H1 (cell line): ENCODE measurements around the gene MACROH2A1. TPM values are rescaled to one million over a fixed set of nuclear protein-coding genes. Genes with fewer than 3 reads are reported as not detected.

Experiments
- CTCF ChIA-PET: fragments of 300-600 bp; sonication (Branson Sonifier 250); formaldehyde crosslinking; loops from one replicate; lab custom pipeline; 2021; ENCODE audit not compliant: partially characterized antibody; lab: Charles Lee
- POLR2A ChIA-PET: fragments of 300-600 bp; sonication (Branson Sonifier 250); formaldehyde crosslinking; loops from one replicate; lab custom pipeline; 2021; ENCODE audit warnings: inconsistent platforms; ENCODE audit not compliant: partially characterized antibody; lab: Charles Lee
- DNase-seq, 2 experiments: peaks; one replicate each; pipeline versions ENCODE4 v3.0.0 to v3.0.0-alpha.2; 2010 to 2022; ENCODE audit warnings: low spot score in 2 of 2, low read depth in 1 of 2, mixed read lengths in 1 of 2
- FAIRE-seq: peaks from 2 replicates; lab custom pipeline; 2011; peaks lifted over from hg19 to GRCh38; lab: Jason Lieb, UNC
- H2AFZ ChIP-seq: 2 replicates; pipeline ENCODE4 v1.8.1; 2012; ENCODE audit warnings: low read length, inconsistent platforms
- H2AK5ac ChIP-seq: 2 replicates; pipeline ENCODE4 v1.6.1; 2013; ENCODE audit warnings: low read depth, low read length
- H2BK120ac ChIP-seq: replicated peaks from 2 replicates; pipeline ENCODE3; 2013; ENCODE audit warnings: low read depth, low read length, inconsistent platforms
- H2BK12ac ChIP-seq: 2 replicates; pipeline ENCODE4 v1.6.1; 2013; ENCODE audit warnings: low read depth, low read length
- H2BK15ac ChIP-seq: 2 replicates; pipeline ENCODE4 v1.6.1; 2013; ENCODE audit warnings: low read length
- H2BK20ac ChIP-seq: 2 replicates; pipeline ENCODE4 v1.6.1; 2013; ENCODE audit warnings: low read length
- H2BK5ac ChIP-seq: 2 replicates; pipeline ENCODE4 v1.6.1; 2013; ENCODE audit warnings: low read depth, low read length
- H3K14ac ChIP-seq: 2 replicates; pipeline ENCODE4 v1.6.1; 2013; ENCODE audit warnings: inconsistent platforms; ENCODE audit not compliant: insufficient read length
- H3K18ac ChIP-seq: 2 replicates; pipeline ENCODE4 v1.6.1; 2013; ENCODE audit warnings: low read length; ENCODE audit errors: extremely low read depth
- H3K23ac ChIP-seq: 2 replicates; pipeline ENCODE4 v1.6.1; 2013; ENCODE audit warnings: inconsistent platforms; ENCODE audit not compliant: insufficient read length
- H3K23me2 ChIP-seq: 2 replicates; pipeline ENCODE4 v1.6.1; 2013; ENCODE audit warnings: low read depth, low read length
- H3K27ac ChIP-seq: 2 replicates; pipeline ENCODE4 v1.6.1; 2011; ENCODE audit warnings: low read depth, low read length, inconsistent platforms
- H3K27me3 ChIP-seq, 4 experiments: replicated peaks in 1 of 4; 1 replicate in 1 of 4; 2 replicates in 3 of 4; pipeline versions ENCODE4 v1.6.1 to v1.8.1; 2011 to 2013; ENCODE audit warnings: low read length in 3 of 4, mild to moderate bottlenecking in 3 of 4, inconsistent platforms in 2 of 4, mixed read lengths in 2 of 4, moderate library complexity in 1 of 4; ENCODE audit not compliant: control insufficient read depth in 3 of 4, insufficient read depth in 3 of 4; ENCODE audit errors: extremely low read depth in 1 of 4
- H3K36me3 ChIP-seq, 4 experiments: 2 replicates each; pipeline versions ENCODE4 v1.6.1 to v1.8.1; 2011 to 2013; ENCODE audit warnings: mild to moderate bottlenecking in 4 of 4, low read length in 3 of 4, moderate library complexity in 2 of 4, control low read depth in 1 of 4, inconsistent platforms in 1 of 4; ENCODE audit not compliant: insufficient read depth in 4 of 4, control insufficient read depth in 2 of 4
- H3K4ac ChIP-seq: replicated peaks from 2 replicates; pipeline ENCODE3; 2013; ENCODE audit warnings: low read length, low read depth, mixed read lengths, inconsistent platforms; ENCODE audit not compliant: insufficient read length
- H3K4me1 ChIP-seq, 4 experiments: replicated peaks in 1 of 4; 1 replicate in 1 of 4; 2 replicates in 3 of 4; pipeline versions ENCODE4 v1.6.1 to v1.8.1; 2011 to 2013; ENCODE audit warnings: low read length in 3 of 4, inconsistent platforms in 2 of 4, mixed read lengths in 1 of 4; ENCODE audit not compliant: insufficient read depth in 4 of 4, control insufficient read depth in 3 of 4
- H3K4me2 ChIP-seq, 2 experiments: 2 replicates each; pipeline versions ENCODE4 v1.6.1 to v1.8.1; 2011 to 2013; ENCODE audit warnings: low read depth in 2 of 2, low read length in 2 of 2, control low read depth in 1 of 2, inconsistent platforms in 1 of 2, mild to moderate bottlenecking in 1 of 2; ENCODE audit not compliant: insufficient read depth in 1 of 2
- H3K4me3 ChIP-seq, 4 experiments: fragments of 200-600, 300-600 bp in 1 of 4; sonication (generic), shearing (Covaris generic), sonication (Bioruptor Twin) in 1 of 4; 2 replicates each; pipeline versions ENCODE4 v1.5.1 to v1.8.1; 2011 to 2016; ENCODE audit warnings: low read length in 4 of 4, low read depth in 3 of 4, control low read depth in 2 of 4, inconsistent platforms in 2 of 4, mild to moderate bottlenecking in 2 of 4, mixed read lengths in 1 of 4, moderate library complexity in 1 of 4; ENCODE audit not compliant: insufficient read depth in 2 of 4; ENCODE audit errors: extremely low read depth in 1 of 4
- H3K56ac ChIP-seq: replicated peaks from 2 replicates; pipeline ENCODE3; 2013; ENCODE audit warnings: low read depth, mild to moderate bottlenecking, mixed read lengths, low read length, inconsistent platforms; ENCODE audit not compliant: insufficient read length
- H3K79me1 ChIP-seq: 2 replicates; pipeline ENCODE4 v1.6.1; 2013; ENCODE audit warnings: low read depth, low read length, control low read depth
- H3K79me2 ChIP-seq, 2 experiments: 2 replicates each; pipeline versions ENCODE4 v1.6.1 to v1.8.1; 2012 to 2013; ENCODE audit warnings: low read length in 2 of 2, mild to moderate bottlenecking in 2 of 2, inconsistent platforms in 1 of 2; ENCODE audit not compliant: insufficient read depth in 2 of 2, control insufficient read depth in 1 of 2
- H3K9ac ChIP-seq, 4 experiments: replicated peaks in 1 of 4; 1 replicate in 1 of 4; 2 replicates in 3 of 4; pipeline versions ENCODE4 v1.6.1 to v1.8.1; 2011 to 2013; ENCODE audit warnings: low read depth in 3 of 4, low read length in 3 of 4, control low read depth in 2 of 4, mild to moderate bottlenecking in 2 of 4, moderate library complexity in 2 of 4, inconsistent platforms in 1 of 4; ENCODE audit errors: extremely low read depth in 1 of 4
- H3K9me3 ChIP-seq, 2 experiments: 2 replicates each; pipeline versions ENCODE4 v1.6.1 to v1.8.1; 2012 to 2013; ENCODE audit warnings: mild to moderate bottlenecking in 2 of 2, moderate library complexity in 2 of 2, control low read depth in 1 of 2, inconsistent platforms in 1 of 2, low read depth in 1 of 2, low read length in 1 of 2, mixed read lengths in 1 of 2; ENCODE audit not compliant: insufficient read depth in 2 of 2
- H4K20me1 ChIP-seq, 2 experiments: replicated peaks in 1 of 2; 2 replicates each; pipeline versions ENCODE3 to v1.8.1; 2011 to 2013; ENCODE audit warnings: inconsistent platforms in 2 of 2, low read length in 2 of 2, mild to moderate bottlenecking in 1 of 2; ENCODE audit not compliant: insufficient read depth in 2 of 2, control insufficient read depth in 1 of 2
- H4K5ac ChIP-seq: 2 replicates; pipeline ENCODE4 v1.6.1; 2013; ENCODE audit warnings: low read length, low read depth, mixed read lengths, inconsistent platforms; ENCODE audit not compliant: insufficient read length
- H4K8ac ChIP-seq: 2 replicates; pipeline ENCODE4 v1.8.0; 2013; ENCODE audit warnings: mild to moderate bottlenecking, moderate library complexity, low read length, inconsistent platforms; ENCODE audit not compliant: insufficient read depth; ENCODE audit errors: extremely low read depth
- H4K91ac ChIP-seq: replicated peaks from 2 replicates; pipeline ENCODE3; 2013; ENCODE audit warnings: low read length, mixed read lengths, inconsistent platforms; ENCODE audit not compliant: insufficient read length
- ASH2L ChIP-seq: fragments of 200-600, 300-600 bp; sonication (generic); IDR thresholded peaks from one replicate; pipeline ENCODE4 v1.7.1; 2017; ENCODE audit warnings: low read length
- BACH1 ChIP-seq: IDR thresholded peaks from 2 replicates; pipeline ENCODE4 v1.6.1; 2012; ENCODE audit warnings: low read length, improper control_type of control experiment
- GABPA ChIP-seq: IDR thresholded peaks from 2 replicates; pipeline ENCODE4 v1.6.1; 2011; ENCODE audit warnings: mild to moderate bottlenecking, low read length, moderate library complexity, borderline replicate concordance; ENCODE audit not compliant: insufficient read depth
- NANOG ChIP-seq: IDR thresholded peaks from 2 replicates; pipeline ENCODE4 v1.6.1; 2011; ENCODE audit warnings: low read length, low read depth, mild to moderate bottlenecking, inconsistent platforms; ENCODE audit not compliant: insufficient read depth, poor library complexity, severe bottlenecking
- RBBP5 ChIP-seq: IDR thresholded peaks from 2 replicates; pipeline ENCODE4 v1.7.1; 2012; ENCODE audit warnings: low read depth, mild to moderate bottlenecking, inconsistent platforms, low read length, moderate library complexity, borderline replicate concordance
- RXRA ChIP-seq: IDR thresholded peaks from 2 replicates; pipeline ENCODE4 v1.6.1; 2011; ENCODE audit warnings: low read depth, mild to moderate bottlenecking, low read length, moderate library complexity; ENCODE audit not compliant: insufficient read depth
- SIRT6 ChIP-seq: IDR thresholded peaks from one replicate; pipeline ENCODE4 v1.7.1; 2012; ENCODE audit warnings: low read length, inconsistent platforms
- SP1 ChIP-seq: IDR thresholded peaks from 2 replicates; pipeline ENCODE4 v1.6.1; 2011; ENCODE audit warnings: low read depth, low read length
- SP2 ChIP-seq: IDR thresholded peaks from 2 replicates; pipeline ENCODE4 v1.6.1; 2012; ENCODE audit warnings: mild to moderate bottlenecking, low read length, inconsistent platforms
- SP4 ChIP-seq: IDR thresholded peaks from 2 replicates; pipeline ENCODE4 v1.6.1; 2012; ENCODE audit warnings: low read length, inconsistent platforms
- SRF ChIP-seq: IDR thresholded peaks from 2 replicates; pipeline ENCODE4 v1.6.1; 2011; ENCODE audit warnings: mild to moderate bottlenecking, low read depth, low read length, moderate library complexity
- TAF1 ChIP-seq: IDR thresholded peaks from 2 replicates; pipeline ENCODE4 v1.6.1; 2011; ENCODE audit warnings: mild to moderate bottlenecking, low read depth, low read length
- TAF7 ChIP-seq: optimal IDR thresholded peaks from 2 replicates; pipeline ENCODE3; 2011; ENCODE audit warnings: low read depth, mild to moderate bottlenecking, inconsistent platforms, low read length, moderate library complexity, borderline replicate concordance
- YY1 ChIP-seq: IDR thresholded peaks from 2 replicates; pipeline ENCODE4 v1.6.1; 2011; ENCODE audit warnings: low read depth, mild to moderate bottlenecking, low read length
- ZNF274 ChIP-seq: IDR thresholded peaks from 2 replicates; pipeline ENCODE4 v1.7.0; 2012; ENCODE audit warnings: low read length, borderline replicate concordance; ENCODE audit errors: extremely low read depth
- WGBS, 2 experiments: shearing (Covaris generic) in 1 of 2; methylation state at CpG; one replicate each; pipeline versions ENCODE4 v1.1.6 to v1.1.7; 2013 to 2015; ENCODE audit warnings: low lambda C conversion rate in 2 of 2, mixed read lengths in 2 of 2, inconsistent platforms in 1 of 2, low coverage in 1 of 2, missing lambda C conversion rate in 1 of 2; ENCODE audit not compliant: insufficient replicate concordance in 2 of 2, insufficient coverage in 1 of 2, insufficient read length in 1 of 2; ENCODE audit errors: extremely low coverage in 1 of 2, missing lambda C conversion rate in 1 of 2; 5-methylcytosine and 5-hydroxymethylcytosine counted together
- polyA plus RNA-seq, 7 experiments: library from polyadenylated mRNA; depleted of rRNA in 3 of 7; stranded (reverse) in 5 of 7; unstranded in 2 of 7; fragments of >200 nt in 5 of 7; fragments of 200-250 nt in 2 of 7; gene quantifications; 1 replicate in 5 of 7; 2 replicates in 1 of 7; 4 replicates in 1 of 7; pipeline versions ENCODE4 v1.2.1 to v1.2.3, GENCODE V29; 2011 to 2013; ENCODE audit warnings: missing spikeins in 2 of 7, mixed read lengths in 2 of 7
- total RNA-seq: library from RNA; stranded (reverse); fragmentation: NEBNext Ultra II Directional; extraction: Animal tissue kit (Norgen Biotek cat#: 25700); gene quantifications from 2 replicates; pipeline ENCODE4 v1.2.1, GENCODE V29; 2021

The MACROH2A1 gene
- total and polyA plus RNA-seq, 2 of the 8 experiments (the other 6 are each of a cell fraction or from before 2014, with no cell fraction given) = 60.0 to 92.3 TPM

DNA sequence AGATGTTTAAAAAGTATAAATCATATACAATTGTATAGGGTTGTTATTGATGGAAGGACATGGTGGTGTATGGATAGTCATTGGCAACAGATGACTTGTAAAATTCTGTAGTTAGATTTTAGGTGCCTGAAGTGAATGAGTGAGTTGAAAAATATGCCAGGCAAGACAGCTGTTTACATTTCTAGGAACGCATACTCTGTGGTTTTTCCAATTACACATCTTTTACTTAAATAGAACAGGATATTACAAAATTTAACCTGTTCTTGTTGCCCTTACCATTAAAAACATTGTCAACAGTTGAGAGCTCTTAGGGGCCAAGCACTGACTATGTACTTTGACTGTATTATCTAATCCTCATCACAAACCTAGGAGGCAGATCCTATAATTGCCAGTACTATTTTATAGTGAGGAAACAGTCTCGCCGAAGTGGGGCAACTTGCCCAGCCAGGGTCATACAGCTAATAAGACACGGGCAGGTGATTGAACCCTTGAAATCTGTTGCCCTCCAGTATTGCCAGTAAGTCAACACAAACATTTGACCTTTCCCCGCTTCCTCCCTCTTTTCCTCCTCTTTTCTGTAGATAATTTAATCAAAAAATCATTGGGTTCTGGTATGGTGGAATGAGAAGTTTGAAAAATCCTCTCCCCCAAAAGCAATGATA lies 88.6 kb downstream of the MACROH2A1 start:
- H2BK120ac ChIP-seq = no peak overlapping the region
- H2BK12ac ChIP-seq = no peak overlapping the region
- H3K4ac ChIP-seq = no peak overlapping the region
- H2BK5ac ChIP-seq = no peak overlapping the region
- no peak overlapping the region for H3K14ac ChIP-seq
- no peak overlapping the region for H2BK15ac ChIP-seq
- no peaks in the 10 kb centered on the region for H3K36me3 ChIP-seq
- H3K79me1 ChIP-seq = no peaks in the 10 kb centered on the region
- no peak overlapping the region for H3K4me3 ChIP-seq
- H3K56ac ChIP-seq = no peak overlapping the region
- no peak overlapping the region for H4K8ac ChIP-seq
- no peaks in the 10 kb centered on the region; the same call in 1 of the 2 replicates for H3K23me2 ChIP-seq
- H3K79me2 ChIP-seq = no peaks in the 10 kb centered on the region
- ChIA-PET CTCF (interaction anchor here (0.7 to 1.3 kb wide), 4 partner anchors 9 to 1313 kb away, joined by 3 to 6 read pairs (median 3); no protein-coding TSS in a partner anchor), POLR2A (no interaction called here)
- H2AK5ac ChIP-seq = no peak overlapping the region
- no peak overlapping the region for H3K18ac ChIP-seq
- no peak overlapping the region for H2BK20ac ChIP-seq
- H3K9ac ChIP-seq = no peak overlapping the region
- DNase-seq (no peak), FAIRE-seq (no peak)
- no peak overlapping the region for H2AFZ ChIP-seq
- 91% methylated on average over 5 of the region's 5 CpGs; no CpG with 5 or more reads in 1 of the 2 experiments for WGBS, 2 experiments
- H4K20me1 ChIP-seq = no peaks in the 10 kb centered on the region
- peaks cover 0 to 8% (median 2%) of the 10 kb centered on the region in 4 experiments; a peak in 3 of 7 replicates for H3K4me1 ChIP-seq
- no peak overlapping the region for H3K23ac ChIP-seq
- H3K4me2 ChIP-seq = no peak overlapping the region
- H3K27ac ChIP-seq = no peak overlapping the region
- H3K9me3 ChIP-seq = no peaks in the 10 kb centered on the region
- no peak overlapping the region for H4K5ac ChIP-seq
- H3K27me3 ChIP-seq = peaks cover 0 to 7% (median under 1%) of the 10 kb centered on the region in 4 experiments; a peak in 2 of 7 replicates
- no peak overlapping the region for H4K91ac ChIP-seq
- no peak for TF ChIP-seq BACH1
- no peak for TF ChIP-seq RXRA
- no peak for TF ChIP-seq ASH2L
- no peak for TF ChIP-seq TAF7
- no peak for TF ChIP-seq GABPA
- TF ChIP-seq TAF1 = no peak
- TF ChIP-seq ZNF274 = no peak
- no peak for TF ChIP-seq SP4
- TF ChIP-seq SIRT6 = no peak
- TF ChIP-seq RBBP5 = no peak
- no peak for TF ChIP-seq SP2
- no peak for TF ChIP-seq NANOG
- no peak for TF ChIP-seq SRF
- no peak for TF ChIP-seq SP1
- no peak for TF ChIP-seq YY1
